Panc1 (cell line): ENCODE data around the gene SV2B. TPM values are rescaled to one million over a fixed set of nuclear protein-coding genes. Genes with fewer than 3 reads are reported as not detected.

Experiments used
- ATAC-seq: fragments of 200-7000 bp; cut with Tn5 transposase; 2 replicates; pipeline ENCODE4 v1.9.1; 2020; ENCODE audit warnings: mild to moderate bottlenecking, moderate library complexity
- BruUV-seq: library from RNA; stranded (reverse); fragments of 400-500 nt; replicated peaks from 2 replicates; lab custom pipeline; 2021; lab: Mats Ljungman, UMichigan
- CTCF ChIA-PET: fragments of 300-600 bp; sonication (Branson Sonifier 250); formaldehyde crosslinking; loops from one replicate; lab custom pipeline; 2022; ENCODE audit warnings: antibody characterized with exemption; lab: Charles Lee
- POLR2A ChIA-PET: fragments of 300-600 bp; sonication (Branson Sonifier 250); formaldehyde crosslinking; loops from one replicate; lab custom pipeline; 2022; ENCODE audit warnings: antibody characterized with exemption; lab: Charles Lee
- DNase-seq: peaks from one replicate; pipeline ENCODE4 v3.0.0-alpha.2; 2010; ENCODE audit warnings: low read depth, low spot score
- H3K27ac ChIP-seq: 2 replicates; pipeline ENCODE4 v1.5.1; 2011; ENCODE audit warnings: mild to moderate bottlenecking, low read length, inconsistent platforms
- H3K27me3 ChIP-seq: fragments of 200-500 bp; sonication (Bioruptor generic); 2 replicates; pipeline ENCODE4 v1.6.0; 2014; ENCODE audit warnings: low read length, inconsistent platforms; ENCODE audit not compliant: control insufficient read depth, insufficient read depth
- H3K36me3 ChIP-seq: fragments of 200-500 bp; sonication (Bioruptor generic); 2 replicates; pipeline ENCODE4 v1.5.1; 2014; ENCODE audit warnings: inconsistent platforms, mild to moderate bottlenecking, low read length, moderate library complexity; ENCODE audit not compliant: control insufficient read depth, insufficient read depth
- H3K4me1 ChIP-seq: 2 replicates; pipeline ENCODE4 v1.5.1; 2011; ENCODE audit warnings: inconsistent platforms, mild to moderate bottlenecking, low read length, moderate library complexity; ENCODE audit not compliant: control insufficient read depth, insufficient read depth
- H3K4me3 ChIP-seq, 2 experiments: 2 replicates each; pipeline ENCODE4 v1.5.1; 2011 to 2012; ENCODE audit warnings: low read depth in 2 of 2, low read length in 2 of 2, mild to moderate bottlenecking in 2 of 2, inconsistent platforms in 1 of 2, moderate library complexity in 1 of 2
- H3K9me3 ChIP-seq: fragments of 200-500 bp; sonication (Bioruptor generic); 2 replicates; pipeline ENCODE4 v1.5.1; 2014; ENCODE audit warnings: low read depth, mild to moderate bottlenecking, inconsistent platforms, low read length, moderate library complexity; ENCODE audit not compliant: control insufficient read depth, insufficient read depth
- CTCF ChIP-seq: fragments of 450-650 bp; IDR thresholded peaks from 2 replicates; pipeline ENCODE4 v1.5.1; 2017; ENCODE audit warnings: mild to moderate bottlenecking
- POLR2AphosphoS5 ChIP-seq: IDR thresholded peaks from 2 replicates; pipeline ENCODE4 v1.6.1; 2012; ENCODE audit warnings: mild to moderate bottlenecking, low read depth, low read length, moderate library complexity
- REST ChIP-seq, 2 experiments: IDR thresholded peaks; 2 replicates each; pipeline ENCODE4 v1.6.1; 2011 to 2012; ENCODE audit warnings: low read depth in 2 of 2, control low read depth in 1 of 2, low read length in 1 of 2, mild to moderate bottlenecking in 1 of 2, moderate library complexity in 1 of 2; ENCODE audit not compliant: insufficient read depth in 1 of 2
- SIN3A ChIP-seq: IDR thresholded peaks from 2 replicates; pipeline ENCODE4 v1.6.1; 2012; ENCODE audit warnings: low read depth, mild to moderate bottlenecking, low read length, moderate library complexity, borderline replicate concordance; ENCODE audit not compliant: insufficient read depth
- TCF7L2 ChIP-seq: IDR thresholded peaks from 2 replicates; pipeline ENCODE4 v1.6.1; 2011; ENCODE audit warnings: mild to moderate bottlenecking, low read depth, low read length, inconsistent platforms
- in situ Hi-C: cut with HindIII; loops from 2 replicates; pipeline ENCODE4 v1.10.0; 2016; ENCODE audit warnings: low sequenced_read_pairs, low pct_unique_long_range_greater_than_20kb
- intact Hi-C: fragments of 100-400 bp; cut with micrococcal nuclease; formaldehyde crosslinking; loops from one replicate; pipeline ENCODE4 v1.10.0; 2022; ENCODE audit not compliant: unreplicated experiment
- total RNA-seq: library from RNA; stranded (reverse); gene quantifications from one replicate; pipeline ENCODE4 v1.2.1, GENCODE V29; 2021; ENCODE audit not compliant: unreplicated experiment

Gene SV2B
- total RNA-seq, 1 experiment from 2014 or later = not detected

- TF ChIP-seq TCF7L2 (no peak), POLR2AphosphoS5 (no peak), REST (IDR thresholded peaks at IDR 0.05; ENCODE audit: insufficient read depth in 1 of 2, low read depth in 2 of 2, low read length in 1 of 2) (no peak), CTCF (no peak), SIN3A (no peak)
Observed at GRCh38 chr15:91156175-91156726, 56.2 kb downstream of the SV2B start.

GRCh38 chr15:91158415-91159394 lies 58.6 kb downstream of the SV2B start:
- CTCF ChIA-PET = no interaction called here
- ATAC-seq = no peak

More at GRCh38 chr15:91156175-91156726, 56.2 kb downstream of the SV2B start:
- ATAC-seq = no peak
- ChIA-PET CTCF (no interaction called here), POLR2A (no interaction called here)
- BruUV-seq = no TSS peak
- H3K4me3 ChIP-seq = no peak overlapping the region
- no peaks in the 10 kb centered on the region for H3K4me1 ChIP-seq
- no peaks in the 10 kb centered on the region for H3K9me3 ChIP-seq
- in situ Hi-C loops (no loop called here), intact Hi-C loops (no loop called here)
- peaks cover 7% of the 10 kb centered on the region for H3K27me3 ChIP-seq
- H3K27ac ChIP-seq = no peak overlapping the region
- no peaks in the 10 kb centered on the region for H3K36me3 ChIP-seq
- DNase-seq = no peak

More at GRCh38 chr15:91158415-91159394, 58.6 kb downstream of the SV2B start:
- no peak for TF ChIP-seq TCF7L2
- no peak for TF ChIP-seq CTCF
- no peak for TF ChIP-seq REST (IDR thresholded peaks at IDR 0.05; ENCODE audit: insufficient read depth in 1 of 2, low read depth in 2 of 2, low read length in 1 of 2)
- TF ChIP-seq SIN3A = no peak
- no peak for TF ChIP-seq POLR2AphosphoS5
- in situ Hi-C loops = no loop called here
- no peaks in the 10 kb centered on the region for H3K4me1 ChIP-seq
- POLR2A ChIA-PET = no interaction called here
- no peaks in the 10 kb centered on the region for H3K27me3 ChIP-seq
- H3K4me3 ChIP-seq = no peak overlapping the region
- intact Hi-C loops = no loop called here
- no peaks in the 10 kb centered on the region for H3K9me3 ChIP-seq
- no peaks in the 10 kb centered on the region for H3K36me3 ChIP-seq
- DNase-seq = no peak
- BruUV-seq = no TSS peak
- H3K27ac ChIP-seq = no peak overlapping the region
